GM12878 (cell line): ENCODE measurements around the gene TOX2. TPM values are rescaled to one million over a fixed set of nuclear protein-coding genes. Genes with fewer than 3 reads are reported as not detected.
A peak's percentile ranks its signal among the peaks of the same experiment; 100 is the strongest.

Source experiments
- CBX3 ChIP-seq: fragments of 200-600 bp; sonication (generic); IDR thresholded peaks from 2 replicates; pipeline ENCODE4 v1.6.1; 2016; ENCODE audit warnings: low read depth, borderline replicate concordance
- ETV6 ChIP-seq, 2 experiments: fragments of 450-650 bp in 1 of 2; IDR thresholded peaks in 1 of 2; conservative IDR thresholded peaks in 1 of 2; 2 replicates each; pipeline ENCODE4 v1.6.1; 2014; ENCODE audit warnings: antibody characterized with exemption in 1 of 2, borderline replicate concordance in 1 of 2, low read depth in 1 of 2, mild to moderate bottlenecking in 1 of 2, moderate library complexity in 1 of 2
- GATAD2B ChIP-seq: fragments of 450-650 bp; conservative IDR thresholded peaks from 2 replicates; pipeline ENCODE4 v1.6.1; 2017; ENCODE audit warnings: low read depth, mild to moderate bottlenecking, moderate library complexity
- KAT2A ChIP-seq: conservative IDR thresholded peaks from 2 replicates; pipeline ENCODE4 v1.6.1; 2011; ENCODE audit warnings: low read depth, low read length; ENCODE audit not compliant: control insufficient read depth
- MYC ChIP-seq: IDR thresholded peaks from 2 replicates; pipeline ENCODE4 v1.6.1; 2011; ENCODE audit warnings: mild to moderate bottlenecking, low read length, moderate library complexity, inconsistent platforms; ENCODE audit not compliant: insufficient read depth, insufficient replicate concordance, insufficient read length, severe bottlenecking
- NFXL1 ChIP-seq: fragments of 450-650 bp; IDR thresholded peaks from 2 replicates; pipeline ENCODE4 v1.6.1; 2017; ENCODE audit warnings: antibody characterized with exemption, mild to moderate bottlenecking, borderline replicate concordance
- NR2C1 ChIP-seq: fragments of 450-650 bp; IDR thresholded peaks from 2 replicates; pipeline ENCODE4 v1.6.1; 2017; ENCODE audit warnings: antibody characterized with exemption, mild to moderate bottlenecking, moderate library complexity
- TARDBP ChIP-seq: IDR thresholded peaks from 2 replicates; pipeline ENCODE4 v1.6.1; 2016; ENCODE audit warnings: borderline replicate concordance
- TCF12 ChIP-seq: IDR thresholded peaks from 2 replicates; pipeline ENCODE4 v1.6.1; 2011; ENCODE audit warnings: low read depth, mild to moderate bottlenecking, low read length
- ZNF24 ChIP-seq: fragments of 450-650 bp; IDR thresholded peaks from 2 replicates; pipeline ENCODE4 v1.6.1; 2017; ENCODE audit warnings: antibody characterized with exemption, mild to moderate bottlenecking
- ZNF274 ChIP-seq: IDR thresholded peaks from one replicate; pipeline ENCODE4 v1.8.0; 2011; ENCODE audit not compliant: insufficient read length, insufficient read depth
- polyA plus RNA-seq, 11 experiments: library from polyadenylated mRNA; depleted of rRNA in 4 of 11; unstranded in 6 of 11; stranded (reverse) in 5 of 11; fragments of >200 nt; fragmentation: Nextera tagmentation in 4 of 11; fragmentation: Illumina TruSeq in 1 of 11; extraction: Ambion mirVana in 4 of 11; extraction: Trizol in 1 of 11; gene quantifications; 1 replicate in 1 of 11; 2 replicates in 10 of 11; pipeline versions ENCODE4 v1.2.1 to v1.2.3, GENCODE V29; 2011 to 2016; ENCODE audit warnings: inconsistent platforms in 2 of 11, missing spikeins in 2 of 11, low read depth in 1 of 11
- total RNA-seq, 4 experiments: library from RNA; depleted of rRNA in 3 of 4; stranded (reverse); fragments of >200 nt in 3 of 4; fragmentation: Illumina TruSeq in 1 of 4; extraction: Trizol in 1 of 4; gene quantifications; 2 replicates each; pipeline versions ENCODE4 v1.2.1 to v1.2.3, GENCODE V29; 2013 to 2021
- TF ChIP-seq, protein P1 (sequence below): IDR thresholded peaks from 2 replicates; pipeline ENCODE4 v1.6.1; 2011; ENCODE audit warnings: mild to moderate bottlenecking, low read depth, low read length, moderate library complexity; ENCODE audit not compliant: insufficient replicate concordance
- TF ChIP-seq, protein P2 (sequence below): fragments of 450-650 bp; formaldehyde crosslinking; IDR thresholded peaks from 2 replicates; pipeline ENCODE4 v1.4.0; 2022; ENCODE audit warnings: mild to moderate bottlenecking, moderate library complexity
- TF ChIP-seq, protein P3 (sequence below): fragments of 450-650 bp; IDR thresholded peaks from 2 replicates; pipeline ENCODE4 v1.6.1; 2018; ENCODE audit warnings: borderline replicate concordance, mild to moderate bottlenecking; ENCODE audit not compliant: partially characterized antibody
- TF ChIP-seq, protein P4 (sequence below): fragments of 450-650 bp; IDR thresholded peaks from 2 replicates; pipeline ENCODE4 v1.6.1; 2017; ENCODE audit warnings: mild to moderate bottlenecking, low read depth, inconsistent platforms; ENCODE audit not compliant: poor library complexity, severe bottlenecking
- TF ChIP-seq, protein P5 (sequence below): fragments of 450-650 bp; IDR thresholded peaks from 2 replicates; pipeline ENCODE4 v1.6.1; 2017; ENCODE audit warnings: mild to moderate bottlenecking, moderate library complexity

Gene TOX2
- total and polyA plus RNA-seq, 10 of the 15 experiments (the other 5 are each of a cell fraction or from before 2014, with no cell fraction given) = 2.6 to 40.5 (median 7.9) TPM

DNA sequence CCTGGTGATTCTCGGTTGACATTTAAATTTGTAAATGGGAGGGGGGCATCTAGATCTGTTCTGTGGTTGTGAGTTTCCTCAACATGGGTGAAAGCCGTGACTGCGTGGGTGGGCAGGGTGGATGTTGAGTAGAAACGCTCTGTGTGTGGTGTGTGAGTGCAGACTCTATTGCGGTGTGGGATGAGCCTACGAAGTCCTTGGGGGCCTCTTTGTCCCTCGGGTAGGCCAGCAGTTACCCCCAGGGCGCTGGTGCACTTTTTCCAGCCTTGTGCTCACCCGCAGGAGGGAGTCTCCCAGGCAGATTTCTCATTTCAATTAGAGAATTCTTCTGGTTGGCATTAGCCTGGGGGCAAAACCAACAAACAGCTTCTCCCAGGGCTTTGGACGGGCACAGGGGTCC lies 10.6 kb downstream of the TOX2 start (continued):
- TF ChIP-seq, protein P1, sequence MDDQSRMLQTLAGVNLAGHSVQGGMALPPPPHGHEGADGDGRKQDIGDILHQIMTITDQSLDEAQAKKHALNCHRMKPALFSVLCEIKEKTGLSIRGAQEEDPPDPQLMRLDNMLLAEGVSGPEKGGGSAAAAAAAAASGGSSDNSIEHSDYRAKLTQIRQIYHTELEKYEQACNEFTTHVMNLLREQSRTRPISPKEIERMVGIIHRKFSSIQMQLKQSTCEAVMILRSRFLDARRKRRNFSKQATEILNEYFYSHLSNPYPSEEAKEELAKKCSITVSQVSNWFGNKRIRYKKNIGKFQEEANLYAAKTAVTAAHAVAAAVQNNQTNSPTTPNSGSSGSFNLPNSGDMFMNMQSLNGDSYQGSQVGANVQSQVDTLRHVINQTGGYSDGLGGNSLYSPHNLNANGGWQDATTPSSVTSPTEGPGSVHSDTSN = no peak
- TF ChIP-seq NR2C1 = no peak
- TF ChIP-seq MYC = no peak
- no peak for TF ChIP-seq TARDBP
- no peak for TF ChIP-seq CBX3
- TF ChIP-seq GATAD2B = peak; percentile 91
- TF ChIP-seq ETV6 (conservative IDR thresholded peaks at IDR 0.05 in 1 of 2, IDR thresholded peaks at IDR 0.05 in 1 of 2; ENCODE audit: borderline replicate concordance in 1 of 2, low read depth in 1 of 2) = no peak; a peak in 1 of 4 replicates
- 0 out of 2 replicates have a peak, but pooled peaks have one; percentile 40 for TF ChIP-seq TCF12
- TF ChIP-seq, protein P2, sequence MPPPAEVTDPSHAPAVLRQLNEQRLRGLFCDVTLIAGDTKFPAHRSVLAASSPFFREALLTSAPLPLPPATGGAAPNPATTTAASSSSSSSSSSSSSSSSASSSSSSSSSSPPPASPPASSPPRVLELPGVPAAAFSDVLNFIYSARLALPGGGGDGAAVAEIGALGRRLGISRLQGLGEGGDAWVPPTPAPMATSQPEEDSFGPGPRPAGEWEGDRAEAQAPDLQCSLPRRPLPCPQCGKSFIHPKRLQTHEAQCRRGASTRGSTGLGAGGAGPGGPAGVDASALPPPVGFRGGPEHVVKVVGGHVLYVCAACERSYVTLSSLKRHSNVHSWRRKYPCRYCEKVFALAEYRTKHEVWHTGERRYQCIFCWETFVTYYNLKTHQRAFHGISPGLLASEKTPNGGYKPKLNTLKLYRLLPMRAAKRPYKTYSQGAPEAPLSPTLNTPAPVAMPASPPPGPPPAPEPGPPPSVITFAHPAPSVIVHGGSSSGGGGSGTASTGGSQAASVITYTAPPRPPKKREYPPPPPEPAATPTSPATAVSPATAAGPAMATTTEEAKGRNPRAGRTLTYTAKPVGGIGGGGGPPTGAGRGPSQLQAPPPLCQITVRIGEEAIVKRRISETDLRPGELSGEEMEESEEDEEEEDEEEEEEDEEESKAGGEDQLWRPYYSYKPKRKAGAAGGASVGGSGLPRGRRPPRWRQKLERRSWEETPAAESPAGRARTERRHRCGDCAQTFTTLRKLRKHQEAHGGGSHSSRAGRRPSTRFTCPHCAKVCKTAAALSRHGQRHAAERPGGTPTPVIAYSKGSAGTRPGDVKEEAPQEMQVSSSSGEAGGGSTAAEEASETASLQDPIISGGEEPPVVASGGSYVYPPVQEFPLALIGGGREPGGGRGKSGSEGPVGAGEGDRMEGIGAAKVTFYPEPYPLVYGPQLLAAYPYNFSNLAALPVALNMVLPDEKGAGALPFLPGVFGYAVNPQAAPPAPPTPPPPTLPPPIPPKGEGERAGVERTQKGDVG (CRISPR knock-in tag) = no peak
- no peak for TF ChIP-seq KAT2A
- TF ChIP-seq, protein P3, sequence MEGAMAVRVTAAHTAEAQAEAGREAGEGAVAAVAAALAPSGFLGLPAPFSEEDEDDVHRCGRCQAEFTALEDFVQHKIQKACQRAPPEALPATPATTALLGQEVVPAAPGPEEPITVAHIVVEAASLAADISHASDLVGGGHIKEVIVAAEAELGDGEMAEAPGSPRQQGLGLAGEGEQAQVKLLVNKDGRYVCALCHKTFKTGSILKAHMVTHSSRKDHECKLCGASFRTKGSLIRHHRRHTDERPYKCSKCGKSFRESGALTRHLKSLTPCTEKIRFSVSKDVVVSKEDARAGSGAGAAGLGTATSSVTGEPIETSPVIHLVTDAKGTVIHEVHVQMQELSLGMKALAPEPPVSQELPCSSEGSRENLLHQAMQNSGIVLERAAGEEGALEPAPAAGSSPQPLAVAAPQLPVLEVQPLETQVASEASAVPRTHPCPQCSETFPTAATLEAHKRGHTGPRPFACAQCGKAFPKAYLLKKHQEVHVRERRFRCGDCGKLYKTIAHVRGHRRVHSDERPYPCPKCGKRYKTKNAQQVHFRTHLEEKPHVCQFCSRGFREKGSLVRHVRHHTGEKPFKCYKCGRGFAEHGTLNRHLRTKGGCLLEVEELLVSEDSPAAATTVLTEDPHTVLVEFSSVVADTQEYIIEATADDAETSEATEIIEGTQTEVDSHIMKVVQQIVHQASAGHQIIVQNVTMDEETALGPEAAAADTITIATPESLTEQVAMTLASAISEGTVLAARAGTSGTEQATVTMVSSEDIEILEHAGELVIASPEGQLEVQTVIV = no peak
- TF ChIP-seq NFXL1 = no peak
- TF ChIP-seq, protein P4, sequence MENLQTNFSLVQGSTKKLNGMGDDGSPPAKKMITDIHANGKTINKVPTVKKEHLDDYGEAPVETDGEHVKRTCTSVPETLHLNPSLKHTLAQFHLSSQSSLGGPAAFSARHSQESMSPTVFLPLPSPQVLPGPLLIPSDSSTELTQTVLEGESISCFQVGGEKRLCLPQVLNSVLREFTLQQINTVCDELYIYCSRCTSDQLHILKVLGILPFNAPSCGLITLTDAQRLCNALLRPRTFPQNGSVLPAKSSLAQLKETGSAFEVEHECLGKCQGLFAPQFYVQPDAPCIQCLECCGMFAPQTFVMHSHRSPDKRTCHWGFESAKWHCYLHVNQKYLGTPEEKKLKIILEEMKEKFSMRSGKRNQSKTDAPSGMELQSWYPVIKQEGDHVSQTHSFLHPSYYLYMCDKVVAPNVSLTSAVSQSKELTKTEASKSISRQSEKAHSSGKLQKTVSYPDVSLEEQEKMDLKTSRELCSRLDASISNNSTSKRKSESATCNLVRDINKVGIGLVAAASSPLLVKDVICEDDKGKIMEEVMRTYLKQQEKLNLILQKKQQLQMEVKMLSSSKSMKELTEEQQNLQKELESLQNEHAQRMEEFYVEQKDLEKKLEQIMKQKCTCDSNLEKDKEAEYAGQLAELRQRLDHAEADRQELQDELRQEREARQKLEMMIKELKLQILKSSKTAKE = no peak
- TF ChIP-seq, protein P5, sequence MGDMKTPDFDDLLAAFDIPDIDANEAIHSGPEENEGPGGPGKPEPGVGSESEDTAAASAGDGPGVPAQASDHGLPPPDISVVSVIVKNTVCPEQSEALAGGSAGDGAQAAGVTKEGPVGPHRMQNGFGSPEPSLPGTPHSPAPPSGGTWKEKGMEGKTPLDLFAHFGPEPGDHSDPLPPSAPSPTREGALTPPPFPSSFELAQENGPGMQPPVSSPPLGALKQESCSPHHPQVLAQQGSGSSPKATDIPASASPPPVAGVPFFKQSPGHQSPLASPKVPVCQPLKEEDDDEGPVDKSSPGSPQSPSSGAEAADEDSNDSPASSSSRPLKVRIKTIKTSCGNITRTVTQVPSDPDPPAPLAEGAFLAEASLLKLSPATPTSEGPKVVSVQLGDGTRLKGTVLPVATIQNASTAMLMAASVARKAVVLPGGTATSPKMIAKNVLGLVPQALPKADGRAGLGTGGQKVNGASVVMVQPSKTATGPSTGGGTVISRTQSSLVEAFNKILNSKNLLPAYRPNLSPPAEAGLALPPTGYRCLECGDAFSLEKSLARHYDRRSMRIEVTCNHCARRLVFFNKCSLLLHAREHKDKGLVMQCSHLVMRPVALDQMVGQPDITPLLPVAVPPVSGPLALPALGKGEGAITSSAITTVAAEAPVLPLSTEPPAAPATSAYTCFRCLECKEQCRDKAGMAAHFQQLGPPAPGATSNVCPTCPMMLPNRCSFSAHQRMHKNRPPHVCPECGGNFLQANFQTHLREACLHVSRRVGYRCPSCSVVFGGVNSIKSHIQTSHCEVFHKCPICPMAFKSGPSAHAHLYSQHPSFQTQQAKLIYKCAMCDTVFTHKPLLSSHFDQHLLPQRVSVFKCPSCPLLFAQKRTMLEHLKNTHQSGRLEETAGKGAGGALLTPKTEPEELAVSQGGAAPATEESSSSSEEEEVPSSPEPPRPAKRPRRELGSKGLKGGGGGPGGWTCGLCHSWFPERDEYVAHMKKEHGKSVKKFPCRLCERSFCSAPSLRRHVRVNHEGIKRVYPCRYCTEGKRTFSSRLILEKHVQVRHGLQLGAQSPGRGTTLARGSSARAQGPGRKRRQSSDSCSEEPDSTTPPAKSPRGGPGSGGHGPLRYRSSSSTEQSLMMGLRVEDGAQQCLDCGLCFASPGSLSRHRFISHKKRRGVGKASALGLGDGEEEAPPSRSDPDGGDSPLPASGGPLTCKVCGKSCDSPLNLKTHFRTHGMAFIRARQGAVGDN = no peak
- no peak for TF ChIP-seq ZNF274
- no peak for TF ChIP-seq ZNF24
